ENCODE results near the gene PHEX.
A peak's percentile ranks its signal among the peaks of the same experiment; 100 is the strongest.

The PHEX gene

DNA sequence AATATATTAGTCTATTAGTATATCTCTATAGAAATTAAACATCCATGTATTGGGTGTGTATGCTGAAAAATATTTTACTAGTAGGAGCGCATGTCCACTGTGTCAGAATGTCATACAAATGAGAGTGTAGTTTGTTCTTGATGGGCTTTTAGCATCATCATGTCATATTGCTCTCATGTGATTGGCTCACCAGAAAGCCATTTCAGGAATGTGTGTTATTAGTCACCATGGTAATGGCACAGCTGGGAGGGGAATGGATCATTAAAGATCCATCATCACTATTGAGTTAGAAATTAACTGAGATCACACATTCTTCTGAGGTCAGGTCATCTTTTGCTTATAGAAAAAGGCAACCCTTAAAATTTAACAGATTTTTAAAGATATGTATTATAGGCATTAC is 77.3 kb downstream of the PHEX start:
- peak; percentile 44 for DNase-seq

DNA sequence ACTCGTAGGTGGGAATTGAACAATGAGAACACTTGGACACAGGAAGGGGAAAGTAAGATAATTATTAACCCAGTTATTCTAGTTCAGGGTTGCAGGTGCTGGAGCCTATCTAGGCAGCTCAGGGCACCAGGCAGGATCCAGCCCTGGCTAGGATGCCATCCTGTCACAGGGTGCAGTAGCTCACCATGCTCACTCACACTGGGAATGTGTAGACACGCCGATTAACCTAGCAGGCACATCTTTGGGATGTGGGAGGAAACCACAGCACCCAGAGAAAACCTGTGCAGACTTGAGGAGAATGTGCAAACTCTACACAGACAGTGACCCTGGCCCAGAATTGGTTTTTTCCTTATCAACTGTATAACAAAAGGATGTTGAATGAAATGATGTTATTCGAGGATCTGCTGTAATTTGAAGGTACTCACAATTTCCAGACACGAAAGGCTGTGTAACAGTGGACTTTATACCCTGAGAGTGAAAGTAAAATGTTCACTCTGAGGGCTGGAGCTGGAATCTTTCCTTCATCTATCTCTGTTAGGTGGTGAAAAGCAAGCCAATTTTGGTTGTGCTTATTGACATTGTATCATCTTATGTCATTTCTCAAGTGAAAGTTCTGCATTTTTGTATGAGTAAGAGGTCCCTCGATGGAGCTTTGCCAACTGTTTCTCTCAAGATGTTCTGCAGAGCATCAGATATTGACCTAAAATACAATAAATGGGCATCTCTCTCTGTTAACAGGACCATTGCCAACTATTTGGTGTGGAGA is 78.8 kb downstream of the PHEX start:
- DNase-seq: no peak

GRCh38 chrX:22116605-22117546 is 84.8 kb downstream of the PHEX start:
- peak; percentile 71 for DNase-seq

DNA sequence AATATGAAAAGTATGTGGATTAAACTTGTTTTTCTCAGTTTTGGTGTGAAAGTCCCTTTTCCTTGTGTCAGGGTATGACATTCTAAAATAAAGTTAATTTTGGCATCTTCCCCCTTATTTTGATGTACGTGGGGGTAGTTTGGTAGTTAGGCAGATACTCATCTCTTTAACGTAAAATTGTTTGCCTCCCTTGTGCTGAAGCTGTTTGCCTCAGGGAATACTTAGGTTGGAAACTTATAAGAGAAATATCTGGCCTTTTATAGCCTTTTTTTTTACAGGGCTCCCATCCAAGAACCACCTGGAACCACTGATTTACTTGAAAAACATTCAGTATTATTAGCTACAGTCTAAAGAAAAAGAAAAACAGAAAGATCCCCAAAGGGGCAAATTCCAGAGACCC is 85.5 kb downstream of the PHEX start:
- no peak for DNase-seq

GRCh38 chrX:22118161-22118830 is 86.2 kb downstream of the PHEX start:
- DNase-seq: no peak

DNA sequence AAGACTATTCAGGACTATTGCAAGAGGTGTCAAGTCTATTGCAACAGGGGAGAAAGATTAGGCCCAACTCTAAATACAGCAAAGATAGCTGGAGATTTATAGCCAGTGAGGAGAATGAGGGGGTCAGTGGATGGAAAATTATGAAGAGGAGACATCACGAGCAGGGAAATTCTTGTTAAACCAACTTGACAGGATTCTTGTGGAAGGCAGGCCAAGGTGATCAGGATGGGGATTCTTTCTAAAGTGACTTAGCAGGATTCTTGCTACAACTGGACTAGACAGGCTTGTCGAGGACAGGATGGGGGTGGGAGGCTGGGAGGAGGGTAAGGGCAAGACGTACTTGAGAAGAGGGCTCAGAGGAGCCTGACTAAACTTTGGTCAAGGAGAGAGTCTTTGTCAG is 89.0 kb downstream of the PHEX start:
- DNase-seq: no peak

- peak; percentile 47 for DNase-seq
Measured at GRCh38 chrX:22122510-22122909, 90.4 kb downstream of the PHEX start.

GRCh38 chrX:22124098-22124497 is 92.0 kb downstream of the PHEX start:
- DNase-seq: no peak

DNA sequence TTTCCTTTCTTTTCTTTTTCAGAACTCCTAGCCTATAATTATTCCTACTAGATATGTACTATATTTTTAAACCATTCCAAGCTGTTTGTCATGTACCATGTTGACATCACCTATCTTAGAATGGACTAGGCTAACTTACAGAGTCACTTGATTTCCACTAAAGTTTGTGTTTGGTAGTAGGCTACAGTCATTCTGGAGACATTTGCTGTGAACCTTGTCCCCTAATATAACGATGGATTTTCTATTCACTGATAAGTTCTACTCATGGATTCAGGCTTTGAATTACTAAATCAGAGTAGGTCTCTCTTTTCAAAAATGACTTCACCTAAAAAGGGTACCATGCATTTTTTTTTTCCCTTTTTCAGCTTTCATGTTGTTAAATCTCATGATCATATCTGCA is 93.4 kb downstream of the PHEX start:
- no peak for DNase-seq

- DNase-seq: no peak
Measured at GRCh38 chrX:22126327-22126726, 94.2 kb downstream of the PHEX start.

DNA sequence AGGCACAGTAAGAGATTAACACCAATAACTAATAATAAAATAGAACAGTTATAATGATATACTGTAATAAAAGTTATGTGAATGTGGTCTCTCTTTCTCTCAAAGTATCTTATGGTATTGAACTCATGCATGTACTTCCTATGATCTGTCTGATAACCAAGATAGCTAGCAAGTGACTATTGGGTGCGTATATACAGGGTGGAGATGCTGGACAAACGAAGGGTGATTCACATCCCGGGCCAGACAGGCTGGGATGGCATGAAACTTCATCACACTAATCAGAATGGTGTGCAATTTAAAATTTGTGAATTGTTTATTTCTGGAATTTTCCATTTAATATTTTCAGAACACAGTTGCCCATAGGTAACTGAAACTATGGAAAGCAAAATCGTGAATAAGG is 96.8 kb downstream of the PHEX start:
- no peak for DNase-seq

- DNase-seq: peak; percentile 75
Measured at GRCh38 chrX:22134681-22135080, 102.6 kb downstream of the PHEX start.

- peak; percentile 87 for DNase-seq
Measured at GRCh38 chrX:22135171-22135711, 103.1 kb downstream of the PHEX start.

- peak; percentile 70 for DNase-seq
Measured at GRCh38 chrX:22135994-22136684, 104.0 kb downstream of the PHEX start.

GRCh38 chrX:22136711-22137110 is 104.6 kb downstream of the PHEX start:
- DNase-seq: no peak

DNA sequence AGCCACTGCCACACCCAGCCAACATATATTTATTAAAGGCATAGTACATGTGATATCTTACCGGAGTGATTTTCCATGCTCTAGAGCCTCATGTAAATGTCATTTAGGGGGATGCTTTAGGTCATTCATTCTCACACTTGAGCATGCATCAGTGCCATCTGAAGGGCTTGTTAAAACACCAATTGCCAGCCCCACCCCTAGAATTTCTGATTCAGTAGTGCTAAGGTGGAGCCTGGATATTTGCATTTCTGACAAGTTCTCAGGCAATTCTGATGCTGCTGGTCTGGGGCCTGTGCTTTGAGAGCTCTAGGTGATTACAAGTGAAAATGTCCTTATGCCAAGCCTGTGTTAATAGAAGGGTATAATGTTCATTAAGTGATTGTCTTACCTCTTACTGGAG is 107.7 kb downstream of the PHEX start:
- DNase-seq: peak; percentile 1

DNA sequence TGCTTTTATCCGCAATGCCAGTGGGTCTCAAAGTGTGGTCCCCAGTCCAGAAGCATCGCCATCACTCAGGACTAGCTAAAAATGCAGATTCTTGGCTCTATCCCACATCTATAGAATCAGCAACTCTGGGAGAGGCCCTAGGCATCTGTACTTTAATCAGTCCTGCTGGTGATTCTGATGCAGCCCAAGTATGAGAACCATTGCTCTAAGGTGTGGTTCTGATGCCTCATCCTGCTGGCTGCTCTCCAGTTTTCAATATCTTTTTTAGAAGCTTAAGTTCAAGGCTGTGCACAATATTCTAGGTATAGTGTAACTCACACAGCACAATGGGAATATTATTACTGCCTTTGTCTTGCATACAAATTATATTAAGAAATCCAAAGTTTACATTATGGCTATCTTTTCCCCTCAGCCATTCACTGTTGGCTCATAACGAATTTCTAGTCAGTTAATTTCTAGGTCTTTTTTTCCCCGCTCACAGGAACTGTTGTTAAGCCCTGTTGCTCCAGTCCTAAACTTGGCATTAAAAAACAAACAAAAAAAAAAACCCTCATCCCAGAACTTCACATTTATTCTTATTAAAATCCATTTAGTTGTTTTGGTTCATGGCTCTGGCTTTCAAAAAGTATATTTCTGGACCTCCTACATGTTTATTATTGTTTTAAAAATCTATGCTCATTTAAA is 109.1 kb downstream of the PHEX start:
- DNase-seq: no peak

- no peak for DNase-seq
Measured at GRCh38 chrX:22147214-22147613, 115.1 kb downstream of the PHEX start.

- DNase-seq: no peak
Measured at GRCh38 chrX:22147942-22148341, 115.8 kb downstream of the PHEX start.

DNA sequence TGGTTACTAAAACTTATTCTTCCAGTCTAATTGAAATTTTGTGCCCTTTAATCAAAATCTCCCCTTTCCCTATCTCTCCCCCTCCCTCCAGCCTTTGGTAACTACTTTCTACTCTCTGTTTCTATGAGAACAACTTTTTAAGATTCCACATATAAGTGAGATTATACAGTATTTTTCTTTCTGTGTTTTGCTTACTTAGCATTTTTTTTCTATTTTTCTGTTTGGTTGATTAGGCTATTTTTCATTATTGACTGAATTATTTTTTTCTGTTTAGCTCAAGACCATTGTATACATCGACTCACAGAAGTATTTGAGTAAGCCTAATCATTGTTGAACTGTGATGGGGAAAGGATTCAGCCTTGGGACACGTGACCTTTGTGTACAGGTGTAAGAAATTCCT is 116.4 kb downstream of the PHEX start:
- DNase-seq: no peak

GRCh38 chrX:22150371-22150770 is 118.2 kb downstream of the PHEX start:
- no peak for DNase-seq

GRCh38 chrX:22155126-22155525 is 123.0 kb downstream of the PHEX start:
- no peak for DNase-seq

All from NCI-H69 (cell line).